ENCODE data around the gene PDZRN3.

PDZRN3 gene

GRCh38 chr3:73332558-73332957, 292.2 kb downstream of the PDZRN3 start:
- no peak for DNase-seq (ENCODE audit: low read depth in 2 of 2)

Data from stimulated activated CD4-positive, alpha-beta T cell treated with anti-CD3 and anti-CD28 coated beads, Interleukin-1b, Interleukin-23, amount 100 ng/mL, for 4 hours (primary cell).